H1 (cell line): Measurements from ENCODE around the gene GRID1. TPM values are rescaled to one million over a fixed set of nuclear protein-coding genes. Genes with fewer than 3 reads are reported as not detected.

Experiments
- CTCF ChIA-PET: fragments of 300-600 bp; sonication (Branson Sonifier 250); formaldehyde crosslinking; loops from one replicate; lab custom pipeline; 2021; ENCODE audit not compliant: partially characterized antibody; lab: Charles Lee
- POLR2A ChIA-PET: fragments of 300-600 bp; sonication (Branson Sonifier 250); formaldehyde crosslinking; loops from one replicate; lab custom pipeline; 2021; ENCODE audit warnings: inconsistent platforms; ENCODE audit not compliant: partially characterized antibody; lab: Charles Lee
- DNase-seq, 2 experiments: peaks; one replicate each; pipeline versions ENCODE4 v3.0.0 to v3.0.0-alpha.2; 2010 to 2022; ENCODE audit warnings: low spot score in 2 of 2, low read depth in 1 of 2, mixed read lengths in 1 of 2
- FAIRE-seq: peaks from 2 replicates; lab custom pipeline; 2011; peaks lifted over from hg19 to GRCh38; lab: Jason Lieb, UNC
- H2AFZ ChIP-seq: 2 replicates; pipeline ENCODE4 v1.8.1; 2012; ENCODE audit warnings: low read length, inconsistent platforms
- H2AK5ac ChIP-seq: 2 replicates; pipeline ENCODE4 v1.6.1; 2013; ENCODE audit warnings: low read depth, low read length
- H2BK120ac ChIP-seq: replicated peaks from 2 replicates; pipeline ENCODE3; 2013; ENCODE audit warnings: low read depth, low read length, inconsistent platforms
- H2BK12ac ChIP-seq: 2 replicates; pipeline ENCODE4 v1.6.1; 2013; ENCODE audit warnings: low read depth, low read length
- H2BK15ac ChIP-seq: 2 replicates; pipeline ENCODE4 v1.6.1; 2013; ENCODE audit warnings: low read length
- H2BK20ac ChIP-seq: 2 replicates; pipeline ENCODE4 v1.6.1; 2013; ENCODE audit warnings: low read length
- H2BK5ac ChIP-seq: 2 replicates; pipeline ENCODE4 v1.6.1; 2013; ENCODE audit warnings: low read depth, low read length
- H3K14ac ChIP-seq: 2 replicates; pipeline ENCODE4 v1.6.1; 2013; ENCODE audit warnings: inconsistent platforms; ENCODE audit not compliant: insufficient read length
- H3K18ac ChIP-seq: 2 replicates; pipeline ENCODE4 v1.6.1; 2013; ENCODE audit warnings: low read length; ENCODE audit errors: extremely low read depth
- H3K23ac ChIP-seq: 2 replicates; pipeline ENCODE4 v1.6.1; 2013; ENCODE audit warnings: inconsistent platforms; ENCODE audit not compliant: insufficient read length
- H3K23me2 ChIP-seq: 2 replicates; pipeline ENCODE4 v1.6.1; 2013; ENCODE audit warnings: low read depth, low read length
- H3K27ac ChIP-seq: 2 replicates; pipeline ENCODE4 v1.6.1; 2011; ENCODE audit warnings: low read depth, low read length, inconsistent platforms
- H3K27me3 ChIP-seq, 4 experiments: replicated peaks in 1 of 4; 1 replicate in 1 of 4; 2 replicates in 3 of 4; pipeline versions ENCODE4 v1.6.1 to v1.8.1; 2011 to 2013; ENCODE audit warnings: low read length in 3 of 4, mild to moderate bottlenecking in 3 of 4, inconsistent platforms in 2 of 4, mixed read lengths in 2 of 4, moderate library complexity in 1 of 4; ENCODE audit not compliant: control insufficient read depth in 3 of 4, insufficient read depth in 3 of 4; ENCODE audit errors: extremely low read depth in 1 of 4
- H3K36me3 ChIP-seq, 4 experiments: 2 replicates each; pipeline versions ENCODE4 v1.6.1 to v1.8.1; 2011 to 2013; ENCODE audit warnings: mild to moderate bottlenecking in 4 of 4, low read length in 3 of 4, moderate library complexity in 2 of 4, control low read depth in 1 of 4, inconsistent platforms in 1 of 4; ENCODE audit not compliant: insufficient read depth in 4 of 4, control insufficient read depth in 2 of 4
- H3K4ac ChIP-seq: replicated peaks from 2 replicates; pipeline ENCODE3; 2013; ENCODE audit warnings: low read length, low read depth, mixed read lengths, inconsistent platforms; ENCODE audit not compliant: insufficient read length
- H3K4me1 ChIP-seq, 4 experiments: replicated peaks in 1 of 4; 1 replicate in 1 of 4; 2 replicates in 3 of 4; pipeline versions ENCODE4 v1.6.1 to v1.8.1; 2011 to 2013; ENCODE audit warnings: low read length in 3 of 4, inconsistent platforms in 2 of 4, mixed read lengths in 1 of 4; ENCODE audit not compliant: insufficient read depth in 4 of 4, control insufficient read depth in 3 of 4
- H3K4me2 ChIP-seq, 2 experiments: 2 replicates each; pipeline versions ENCODE4 v1.6.1 to v1.8.1; 2011 to 2013; ENCODE audit warnings: low read depth in 2 of 2, low read length in 2 of 2, control low read depth in 1 of 2, inconsistent platforms in 1 of 2, mild to moderate bottlenecking in 1 of 2; ENCODE audit not compliant: insufficient read depth in 1 of 2
- H3K4me3 ChIP-seq, 4 experiments: fragments of 200-600, 300-600 bp in 1 of 4; sonication (generic), shearing (Covaris generic), sonication (Bioruptor Twin) in 1 of 4; 2 replicates each; pipeline versions ENCODE4 v1.5.1 to v1.8.1; 2011 to 2016; ENCODE audit warnings: low read length in 4 of 4, low read depth in 3 of 4, control low read depth in 2 of 4, inconsistent platforms in 2 of 4, mild to moderate bottlenecking in 2 of 4, mixed read lengths in 1 of 4, moderate library complexity in 1 of 4; ENCODE audit not compliant: insufficient read depth in 2 of 4; ENCODE audit errors: extremely low read depth in 1 of 4
- H3K56ac ChIP-seq: replicated peaks from 2 replicates; pipeline ENCODE3; 2013; ENCODE audit warnings: low read depth, mild to moderate bottlenecking, mixed read lengths, low read length, inconsistent platforms; ENCODE audit not compliant: insufficient read length
- H3K79me1 ChIP-seq: 2 replicates; pipeline ENCODE4 v1.6.1; 2013; ENCODE audit warnings: low read depth, low read length, control low read depth
- H3K79me2 ChIP-seq, 2 experiments: 2 replicates each; pipeline versions ENCODE4 v1.6.1 to v1.8.1; 2012 to 2013; ENCODE audit warnings: low read length in 2 of 2, mild to moderate bottlenecking in 2 of 2, inconsistent platforms in 1 of 2; ENCODE audit not compliant: insufficient read depth in 2 of 2, control insufficient read depth in 1 of 2
- H3K9ac ChIP-seq, 4 experiments: replicated peaks in 1 of 4; 1 replicate in 1 of 4; 2 replicates in 3 of 4; pipeline versions ENCODE4 v1.6.1 to v1.8.1; 2011 to 2013; ENCODE audit warnings: low read depth in 3 of 4, low read length in 3 of 4, control low read depth in 2 of 4, mild to moderate bottlenecking in 2 of 4, moderate library complexity in 2 of 4, inconsistent platforms in 1 of 4; ENCODE audit errors: extremely low read depth in 1 of 4
- H3K9me3 ChIP-seq, 2 experiments: 2 replicates each; pipeline versions ENCODE4 v1.6.1 to v1.8.1; 2012 to 2013; ENCODE audit warnings: mild to moderate bottlenecking in 2 of 2, moderate library complexity in 2 of 2, control low read depth in 1 of 2, inconsistent platforms in 1 of 2, low read depth in 1 of 2, low read length in 1 of 2, mixed read lengths in 1 of 2; ENCODE audit not compliant: insufficient read depth in 2 of 2
- H4K20me1 ChIP-seq, 2 experiments: replicated peaks in 1 of 2; 2 replicates each; pipeline versions ENCODE3 to v1.8.1; 2011 to 2013; ENCODE audit warnings: inconsistent platforms in 2 of 2, low read length in 2 of 2, mild to moderate bottlenecking in 1 of 2; ENCODE audit not compliant: insufficient read depth in 2 of 2, control insufficient read depth in 1 of 2
- H4K5ac ChIP-seq: 2 replicates; pipeline ENCODE4 v1.6.1; 2013; ENCODE audit warnings: low read length, low read depth, mixed read lengths, inconsistent platforms; ENCODE audit not compliant: insufficient read length
- H4K8ac ChIP-seq: 2 replicates; pipeline ENCODE4 v1.8.0; 2013; ENCODE audit warnings: mild to moderate bottlenecking, moderate library complexity, low read length, inconsistent platforms; ENCODE audit not compliant: insufficient read depth; ENCODE audit errors: extremely low read depth
- H4K91ac ChIP-seq: replicated peaks from 2 replicates; pipeline ENCODE3; 2013; ENCODE audit warnings: low read length, mixed read lengths, inconsistent platforms; ENCODE audit not compliant: insufficient read length
- ATF3 ChIP-seq: IDR thresholded peaks from 2 replicates; pipeline ENCODE4 v1.6.1; 2011; ENCODE audit warnings: low read depth, mild to moderate bottlenecking, low read length; ENCODE audit not compliant: insufficient read depth
- CTCF ChIP-seq, 3 experiments: IDR thresholded peaks; 1 replicate in 2 of 3; 2 replicates in 1 of 3; pipeline versions ENCODE4 v1.5.1 to v1.6.1; 2011; ENCODE audit warnings: low read length in 3 of 3, mild to moderate bottlenecking in 3 of 3, inconsistent platforms in 2 of 3, low read depth in 1 of 3, moderate library complexity in 1 of 3; ENCODE audit not compliant: insufficient read depth in 1 of 3; ENCODE audit errors: control extremely low read depth in 1 of 3
- RAD21 ChIP-seq, 2 experiments: IDR thresholded peaks in 1 of 2; conservative IDR thresholded peaks in 1 of 2; 2 replicates each; pipeline ENCODE4 v1.6.1; 2011; ENCODE audit warnings: low read depth in 2 of 2, low read length in 2 of 2, improper control_type of control experiment in 1 of 2, inconsistent platforms in 1 of 2, mild to moderate bottlenecking in 1 of 2, moderate library complexity in 1 of 2
- SIN3A ChIP-seq, 2 experiments: IDR thresholded peaks in 1 of 2; conservative IDR thresholded peaks in 1 of 2; 2 replicates each; pipeline ENCODE4 v1.6.1; 2011 to 2012; ENCODE audit warnings: low read length in 2 of 2, improper control_type of control experiment in 1 of 2, low read depth in 1 of 2, mild to moderate bottlenecking in 1 of 2
- YY1 ChIP-seq: IDR thresholded peaks from 2 replicates; pipeline ENCODE4 v1.6.1; 2011; ENCODE audit warnings: low read depth, mild to moderate bottlenecking, low read length
- polyA plus RNA-seq, 7 experiments: library from polyadenylated mRNA; depleted of rRNA in 3 of 7; stranded (reverse) in 5 of 7; unstranded in 2 of 7; fragments of >200 nt in 5 of 7; fragments of 200-250 nt in 2 of 7; gene quantifications; 1 replicate in 5 of 7; 2 replicates in 1 of 7; 4 replicates in 1 of 7; pipeline versions ENCODE4 v1.2.1 to v1.2.3, GENCODE V29; 2011 to 2013; ENCODE audit warnings: missing spikeins in 2 of 7, mixed read lengths in 2 of 7
- total RNA-seq: library from RNA; stranded (reverse); fragmentation: NEBNext Ultra II Directional; extraction: Animal tissue kit (Norgen Biotek cat#: 25700); gene quantifications from 2 replicates; pipeline ENCODE4 v1.2.1, GENCODE V29; 2021

GRID1 gene
- total and polyA plus RNA-seq, 2 of the 8 experiments (the other 6 are each of a cell fraction or from before 2014, with no cell fraction given) = 0.22 to 0.30 TPM

DNA sequence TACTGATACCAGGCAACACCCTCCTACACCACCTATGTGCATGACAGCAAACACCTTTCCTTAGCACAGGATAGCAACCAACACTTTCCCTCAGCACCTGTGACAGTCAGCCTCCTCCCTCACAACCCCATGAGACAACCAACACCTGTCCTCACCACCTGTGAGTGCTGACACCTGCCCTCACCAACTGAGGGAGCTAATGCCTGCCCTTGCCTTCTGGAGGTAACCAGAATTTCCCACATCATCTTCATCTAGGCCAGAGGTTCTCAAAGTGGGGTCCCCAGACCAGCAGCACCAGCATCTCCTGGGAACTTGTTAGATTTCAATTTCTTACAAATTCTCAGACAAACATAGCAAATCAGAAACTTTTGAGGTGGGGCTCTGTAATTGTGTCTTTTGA is 112.5 kb downstream of the GRID1 start:
- H2AFZ ChIP-seq = no peak overlapping the region
- DNase-seq (no peak), FAIRE-seq (no peak)
- H2BK120ac ChIP-seq = no peak overlapping the region
- H3K23ac ChIP-seq = no peak overlapping the region
- peaks cover 0 to 6% (median 5%) of the 10 kb centered on the region in 4 experiments; a peak in 4 of 7 replicates for H3K4me1 ChIP-seq
- peak overlapping the region; percentile 13; the same call in 1 of the 2 replicates for H2BK15ac ChIP-seq
- no peaks in the 10 kb centered on the region for H3K79me1 ChIP-seq
- H4K20me1 ChIP-seq = no peaks in the 10 kb centered on the region
- H3K9me3 ChIP-seq = peaks cover 6 to 8% of the 10 kb centered on the region in 2 experiments
- H3K4me3 ChIP-seq = no peak overlapping the region
- no peak overlapping the region for H3K27ac ChIP-seq
- H3K14ac ChIP-seq = no peak overlapping the region
- no peak overlapping the region for H3K18ac ChIP-seq
- no peak overlapping the region for H4K91ac ChIP-seq
- H3K36me3 ChIP-seq = no peaks in the 10 kb centered on the region; a peak in 1 of 8 replicates
- H3K23me2 ChIP-seq = no peaks in the 10 kb centered on the region; the same call in 1 of the 2 replicates
- H3K4ac ChIP-seq = no peak overlapping the region
- no peak overlapping the region for H4K5ac ChIP-seq
- H3K56ac ChIP-seq = no peak overlapping the region
- no peak overlapping the region; a peak in 1 of 7 replicates for H3K9ac ChIP-seq
- H2BK5ac ChIP-seq = no peak overlapping the region
- ChIA-PET POLR2A (interaction anchor here (0.7 to 1.7 kb wide), 3 partner anchors 8 to 99 kb away, joined by 3 to 7 read pairs (median 3); no protein-coding TSS in a partner anchor), CTCF (interaction anchor here (0.7 to 15.7 kb wide), 14 partner anchors 9 to 134 kb away, joined by 3 to 137 read pairs (median 4); no protein-coding TSS in a partner anchor)
- no peak overlapping the region for H3K4me2 ChIP-seq
- TF ChIP-seq ATF3 (no peak), RAD21 (IDR thresholded peaks at IDR 0.05 in 1 of 2, conservative IDR thresholded peaks at IDR 0.05 in 1 of 2; ENCODE audit: low read depth in 2 of 2, low read length in 2 of 2) (peak in 1 of 2 experiments; percentile 11; a peak in 1 of 4 replicates), SIN3A (conservative IDR thresholded peaks at IDR 0.05 in 1 of 2, IDR thresholded peaks at IDR 0.05 in 1 of 2; ENCODE audit: low read depth in 1 of 2, low read length in 2 of 2) (no peak), YY1 (no peak), CTCF (IDR thresholded peaks at IDR 0.05; ENCODE audit: control extremely low read depth in 1 of 3, insufficient read depth in 1 of 3, low read depth in 1 of 3, low read length in 3 of 3) (peak in 1 of 3 experiments; percentile 2; a peak in 1 of 4 replicates)
- no peaks in the 10 kb centered on the region; a peak in 1 of 7 replicates for H3K27me3 ChIP-seq
- peak overlapping the region; percentile 75 for H2AK5ac ChIP-seq
- H4K8ac ChIP-seq = no peak overlapping the region
- H2BK12ac ChIP-seq = peak overlapping the region; percentile 35; the same call in 1 of the 2 replicates
- H3K79me2 ChIP-seq = no peaks in the 10 kb centered on the region
- H2BK20ac ChIP-seq = no peak overlapping the region
